GM23338 (cell line): ENCODE measurements around the gene RADIL. TPM values are rescaled to one million over a fixed set of nuclear protein-coding genes. Genes with fewer than 3 reads are reported as not detected.

ENCODE experiments used
- ATAC-seq: fragments of 200-7000 bp; cut with Tn5 transposase; 3 replicates; pipeline ENCODE4 v1.9.1; 2020
- DNase-seq: peaks from one replicate; pipeline ENCODE4 v3.0.0-alpha.2; 2015; ENCODE audit warnings: low spot score
- H2AFZ ChIP-seq: fragments of 200-600 bp; sonication (generic); 2 replicates; pipeline ENCODE4 v1.8.0; 2016; ENCODE audit warnings: antibody characterized with exemption, mild to moderate bottlenecking, moderate library complexity
- H3F3A ChIP-seq: fragments of 200-600 bp; sonication (generic); replicated peaks from 2 replicates; pipeline ENCODE4 v1.8.0; 2017; ENCODE audit warnings: antibody characterized with exemption, mixed run types, low read depth
- H3K27ac ChIP-seq: fragments of 200-600 bp; sonication (generic); 2 replicates; pipeline ENCODE4 v1.6.1; 2016; ENCODE audit warnings: low read depth
- H3K27me3 ChIP-seq: fragments of 200-600 bp; sonication (generic); 2 replicates; pipeline ENCODE4 v1.8.0; 2016; ENCODE audit warnings: mild to moderate bottlenecking, mixed run types, moderate library complexity; ENCODE audit not compliant: insufficient read depth
- H3K36me3 ChIP-seq: fragments of 200-600 bp; sonication (generic); 2 replicates; pipeline ENCODE4 v1.8.0; 2016; ENCODE audit warnings: mild to moderate bottlenecking; ENCODE audit not compliant: insufficient read depth
- H3K4me1 ChIP-seq: fragments of 200-600 bp; sonication (generic); 2 replicates; pipeline ENCODE4 v1.8.0; 2016; ENCODE audit warnings: mild to moderate bottlenecking, moderate library complexity; ENCODE audit not compliant: insufficient read depth
- H3K4me2 ChIP-seq: fragments of 200-600 bp; sonication (generic); 2 replicates; pipeline ENCODE4 v1.7.1; 2017; ENCODE audit warnings: mixed run types
- H3K4me3 ChIP-seq: fragments of 200-600 bp; sonication (generic); 2 replicates; pipeline ENCODE4 v1.6.1; 2016; ENCODE audit warnings: mixed run types
- H3K79me2 ChIP-seq: fragments of 200-600 bp; sonication (generic); replicated peaks from 2 replicates; pipeline ENCODE4 v1.8.0; 2017; ENCODE audit warnings: mild to moderate bottlenecking; ENCODE audit not compliant: insufficient read depth
- H3K9me2 ChIP-seq: fragments of 200-600 bp; sonication (generic); 2 replicates; pipeline ENCODE4 v1.8.0; 2017; ENCODE audit not compliant: insufficient read depth
- H4K20me1 ChIP-seq: fragments of 200-600 bp; sonication (generic); replicated peaks from 2 replicates; pipeline ENCODE4 v1.8.0; 2017; ENCODE audit warnings: mild to moderate bottlenecking; ENCODE audit not compliant: insufficient read depth
- H3K27ac Mint-ChIP-seq: 2 replicates; pipeline ENCODE4 v1.8.0; 2020; ENCODE audit warnings: inconsistent platforms, mild to moderate bottlenecking, moderate library complexity, mixed read lengths
- H3K27me3 Mint-ChIP-seq: 3 replicates; pipeline ENCODE4 v1.8.0; 2022; ENCODE audit warnings: low read depth, mild to moderate bottlenecking, moderate library complexity, mixed read lengths, inconsistent platforms; ENCODE audit not compliant: insufficient read depth, poor library complexity
- H3K36me3 Mint-ChIP-seq: 3 replicates; pipeline ENCODE4 v1.8.0; 2021; ENCODE audit warnings: low read depth, mild to moderate bottlenecking, inconsistent platforms, moderate library complexity, mixed read lengths
- H3K4me1 Mint-ChIP-seq: 3 replicates; pipeline ENCODE4 v1.8.0; 2020; ENCODE audit warnings: mild to moderate bottlenecking, inconsistent platforms, mixed read lengths
- H3K4me3 Mint-ChIP-seq: 3 replicates; pipeline ENCODE4 v1.8.0; 2021; ENCODE audit warnings: moderate library complexity, mild to moderate bottlenecking, inconsistent platforms, mixed read lengths
- H3K9me3 Mint-ChIP-seq: 3 replicates; pipeline ENCODE4 v1.8.0; 2020; ENCODE audit warnings: moderate library complexity, mild to moderate bottlenecking, inconsistent platforms, mixed read lengths
- CREB1 ChIP-seq: fragments of 250-450 bp; sonication (Bioruptor Pico); IDR thresholded peaks from 2 replicates; pipeline ENCODE4 v1.5.0; 2020; ENCODE audit warnings: low read depth, mild to moderate bottlenecking, moderate library complexity
- JUNB ChIP-seq: IDR thresholded peaks from one replicate; pipeline ENCODE4 v1.6.1; 2016; ENCODE audit warnings: antibody characterized with exemption; ENCODE audit not compliant: unreplicated experiment
- ZNF114 ChIP-seq: fragments of 250-450 bp; sonication (Bioruptor Pico); IDR thresholded peaks from 2 replicates; pipeline ENCODE4 v1.5.0; 2020; ENCODE audit warnings: mild to moderate bottlenecking, moderate library complexity
- ZNF331 ChIP-seq: fragments of 250-450 bp; sonication (Bioruptor Pico); IDR thresholded peaks from 2 replicates; pipeline ENCODE4 v1.5.0; 2020; ENCODE audit warnings: low read depth, mild to moderate bottlenecking, moderate library complexity
- polyA plus RNA-seq: library from polyadenylated mRNA; unstranded; fragments of >200 nt; fragmentation: Nextera tagmentation; extraction: Ambion mirVana; gene quantifications from 2 replicates; pipeline ENCODE4 v1.2.1, GENCODE V29; 2016
- total RNA-seq: library from RNA; depleted of rRNA; stranded (reverse); fragments of >200 nt; shearing (Covaris generic); gene quantifications from 2 replicates; pipeline ENCODE4 v1.2.3, GENCODE V29; 2014
- TF ChIP-seq, protein P1 (sequence below): IDR thresholded peaks from one replicate; pipeline ENCODE4 v1.6.1; 2018; ENCODE audit warnings: antibody characterized with exemption; ENCODE audit not compliant: unreplicated experiment
- TF ChIP-seq, protein P2 (sequence below): fragments of 250-450 bp; sonication (Bioruptor Pico); IDR thresholded peaks from 2 replicates; pipeline ENCODE4 v1.5.0; 2020; ENCODE audit warnings: mild to moderate bottlenecking, moderate library complexity

RADIL gene
- total and polyA plus RNA-seq, 2 experiments from 2014 or later = 4.3 to 9.8 TPM

GRCh38 chr7:4809666-4810065 is 73.8 kb downstream of the RADIL start (continued):
- TF ChIP-seq, protein P1, sequence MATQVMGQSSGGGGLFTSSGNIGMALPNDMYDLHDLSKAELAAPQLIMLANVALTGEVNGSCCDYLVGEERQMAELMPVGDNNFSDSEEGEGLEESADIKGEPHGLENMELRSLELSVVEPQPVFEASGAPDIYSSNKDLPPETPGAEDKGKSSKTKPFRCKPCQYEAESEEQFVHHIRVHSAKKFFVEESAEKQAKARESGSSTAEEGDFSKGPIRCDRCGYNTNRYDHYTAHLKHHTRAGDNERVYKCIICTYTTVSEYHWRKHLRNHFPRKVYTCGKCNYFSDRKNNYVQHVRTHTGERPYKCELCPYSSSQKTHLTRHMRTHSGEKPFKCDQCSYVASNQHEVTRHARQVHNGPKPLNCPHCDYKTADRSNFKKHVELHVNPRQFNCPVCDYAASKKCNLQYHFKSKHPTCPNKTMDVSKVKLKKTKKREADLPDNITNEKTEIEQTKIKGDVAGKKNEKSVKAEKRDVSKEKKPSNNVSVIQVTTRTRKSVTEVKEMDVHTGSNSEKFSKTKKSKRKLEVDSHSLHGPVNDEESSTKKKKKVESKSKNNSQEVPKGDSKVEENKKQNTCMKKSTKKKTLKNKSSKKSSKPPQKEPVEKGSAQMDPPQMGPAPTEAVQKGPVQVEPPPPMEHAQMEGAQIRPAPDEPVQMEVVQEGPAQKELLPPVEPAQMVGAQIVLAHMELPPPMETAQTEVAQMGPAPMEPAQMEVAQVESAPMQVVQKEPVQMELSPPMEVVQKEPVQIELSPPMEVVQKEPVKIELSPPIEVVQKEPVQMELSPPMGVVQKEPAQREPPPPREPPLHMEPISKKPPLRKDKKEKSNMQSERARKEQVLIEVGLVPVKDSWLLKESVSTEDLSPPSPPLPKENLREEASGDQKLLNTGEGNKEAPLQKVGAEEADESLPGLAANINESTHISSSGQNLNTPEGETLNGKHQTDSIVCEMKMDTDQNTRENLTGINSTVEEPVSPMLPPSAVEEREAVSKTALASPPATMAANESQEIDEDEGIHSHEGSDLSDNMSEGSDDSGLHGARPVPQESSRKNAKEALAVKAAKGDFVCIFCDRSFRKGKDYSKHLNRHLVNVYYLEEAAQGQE = no peak
- TF ChIP-seq, protein P2, sequence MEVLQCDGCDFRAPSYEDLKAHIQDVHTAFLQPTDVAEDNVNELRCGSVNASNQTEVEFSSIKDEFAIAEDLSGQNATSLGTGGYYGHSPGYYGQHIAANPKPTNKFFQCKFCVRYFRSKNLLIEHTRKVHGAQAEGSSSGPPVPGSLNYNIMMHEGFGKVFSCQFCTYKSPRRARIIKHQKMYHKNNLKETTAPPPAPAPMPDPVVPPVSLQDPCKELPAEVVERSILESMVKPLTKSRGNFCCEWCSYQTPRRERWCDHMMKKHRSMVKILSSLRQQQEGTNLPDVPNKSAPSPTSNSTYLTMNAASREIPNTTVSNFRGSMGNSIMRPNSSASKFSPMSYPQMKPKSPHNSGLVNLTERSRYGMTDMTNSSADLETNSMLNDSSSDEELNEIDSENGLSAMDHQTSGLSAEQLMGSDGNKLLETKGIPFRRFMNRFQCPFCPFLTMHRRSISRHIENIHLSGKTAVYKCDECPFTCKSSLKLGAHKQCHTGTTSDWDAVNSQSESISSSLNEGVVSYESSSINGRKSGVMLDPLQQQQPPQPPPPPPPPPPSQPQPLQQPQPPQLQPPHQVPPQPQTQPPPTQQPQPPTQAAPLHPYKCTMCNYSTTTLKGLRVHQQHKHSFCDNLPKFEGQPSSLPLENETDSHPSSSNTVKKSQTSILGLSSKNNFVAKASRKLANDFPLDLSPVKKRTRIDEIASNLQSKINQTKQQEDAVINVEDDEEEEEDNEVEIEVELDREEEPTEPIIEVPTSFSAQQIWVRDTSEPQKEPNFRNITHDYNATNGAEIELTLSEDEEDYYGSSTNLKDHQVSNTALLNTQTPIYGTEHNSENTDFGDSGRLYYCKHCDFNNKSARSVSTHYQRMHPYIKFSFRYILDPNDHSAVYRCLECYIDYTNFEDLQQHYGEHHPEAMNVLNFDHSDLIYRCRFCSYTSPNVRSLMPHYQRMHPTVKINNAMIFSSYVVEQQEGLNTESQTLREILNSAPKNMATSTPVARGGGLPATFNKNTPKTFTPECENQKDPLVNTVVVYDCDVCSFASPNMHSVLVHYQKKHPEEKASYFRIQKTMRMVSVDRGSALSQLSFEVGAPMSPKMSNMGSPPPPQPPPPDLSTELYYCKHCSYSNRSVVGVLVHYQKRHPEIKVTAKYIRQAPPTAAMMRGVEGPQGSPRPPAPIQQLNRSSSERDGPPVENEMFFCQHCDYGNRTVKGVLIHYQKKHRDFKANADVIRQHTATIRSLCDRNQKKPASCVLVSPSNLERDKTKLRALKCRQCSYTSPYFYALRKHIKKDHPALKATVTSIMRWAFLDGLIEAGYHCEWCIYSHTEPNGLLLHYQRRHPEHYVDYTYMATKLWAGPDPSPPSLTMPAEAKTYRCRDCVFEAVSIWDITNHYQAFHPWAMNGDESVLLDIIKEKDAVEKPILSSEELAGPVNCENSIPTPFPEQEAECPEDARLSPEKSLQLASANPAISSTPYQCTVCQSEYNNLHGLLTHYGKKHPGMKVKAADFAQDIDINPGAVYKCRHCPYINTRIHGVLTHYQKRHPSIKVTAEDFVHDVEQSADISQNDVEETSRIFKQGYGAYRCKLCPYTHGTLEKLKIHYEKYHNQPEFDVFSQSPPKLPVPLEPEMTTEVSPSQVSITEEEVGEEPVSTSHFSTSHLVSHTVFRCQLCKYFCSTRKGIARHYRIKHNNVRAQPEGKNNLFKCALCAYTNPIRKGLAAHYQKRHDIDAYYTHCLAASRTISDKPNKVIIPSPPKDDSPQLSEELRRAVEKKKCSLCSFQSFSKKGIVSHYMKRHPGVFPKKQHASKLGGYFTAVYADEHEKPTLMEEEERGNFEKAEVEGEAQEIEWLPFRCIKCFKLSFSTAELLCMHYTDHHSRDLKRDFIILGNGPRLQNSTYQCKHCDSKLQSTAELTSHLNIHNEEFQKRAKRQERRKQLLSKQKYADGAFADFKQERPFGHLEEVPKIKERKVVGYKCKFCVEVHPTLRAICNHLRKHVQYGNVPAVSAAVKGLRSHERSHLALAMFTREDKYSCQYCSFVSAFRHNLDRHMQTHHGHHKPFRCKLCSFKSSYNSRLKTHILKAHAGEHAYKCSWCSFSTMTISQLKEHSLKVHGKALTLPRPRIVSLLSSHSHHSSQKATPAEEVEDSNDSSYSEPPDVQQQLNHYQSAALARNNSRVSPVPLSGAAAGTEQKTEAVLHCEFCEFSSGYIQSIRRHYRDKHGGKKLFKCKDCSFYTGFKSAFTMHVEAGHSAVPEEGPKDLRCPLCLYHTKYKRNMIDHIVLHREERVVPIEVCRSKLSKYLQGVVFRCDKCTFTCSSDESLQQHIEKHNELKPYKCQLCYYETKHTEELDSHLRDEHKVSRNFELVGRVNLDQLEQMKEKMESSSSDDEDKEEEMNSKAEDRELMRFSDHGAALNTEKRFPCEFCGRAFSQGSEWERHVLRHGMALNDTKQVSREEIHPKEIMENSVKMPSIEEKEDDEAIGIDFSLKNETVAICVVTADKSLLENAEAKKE = no peak
- TF ChIP-seq ZNF114 (CRISPR knock-in tag) (no peak), ZNF331 (CRISPR knock-in tag) (no peak), CREB1 (CRISPR knock-in tag) (no peak)

GRCh38 chr7:4809091-4809591 is 74.4 kb downstream of the RADIL start:
- peaks cover 3% of the 10 kb centered on the region; the same call in 1 of the 2 replicates for H3K4me1 ChIP-seq
- no peaks in the 10 kb centered on the region for H3F3A ChIP-seq
- no peak overlapping the region for H3K4me3 Mint-ChIP-seq
- no peak overlapping the region for H3K4me3 ChIP-seq
- no peaks in the 10 kb centered on the region for H3K36me3 ChIP-seq
- no peaks in the 10 kb centered on the region for H3K79me2 ChIP-seq
- no peak for DNase-seq
- H3K27me3 ChIP-seq = no peaks in the 10 kb centered on the region
- peaks cover 10% of the 10 kb centered on the region for H3K27me3 Mint-ChIP-seq
- H3K36me3 Mint-ChIP-seq = no peaks in the 10 kb centered on the region; the same call in 2 of the 3 replicates
- H3K27ac Mint-ChIP-seq = no peak overlapping the region
- H2AFZ ChIP-seq = no peak overlapping the region
- H4K20me1 ChIP-seq = no peaks in the 10 kb centered on the region
- H3K4me1 Mint-ChIP-seq = peaks cover 1% of the 10 kb centered on the region; the same call in 2 of the 3 replicates
- ATAC-seq = peak; percentile 19; the same call in 2 of the 3 replicates
- no peak overlapping the region for H3K27ac ChIP-seq
- H3K9me3 Mint-ChIP-seq = peaks cover 9% of the 10 kb centered on the region; the same call in 1 of the 3 replicates
- no peaks in the 10 kb centered on the region for H3K9me2 ChIP-seq
- H3K4me2 ChIP-seq = 0 out of 2 replicates have a peak overlapping the region, but pooled peaks have one; percentile 43
- TF ChIP-seq JUNB (no peak), ZNF331 (CRISPR knock-in tag) (no peak)
- TF ChIP-seq, protein P1 = no peak
